PFSK-1 (cell line): ENCODE data around the gene GBF1.

Experiments used
- POLR2AphosphoS5 ChIP-seq: IDR thresholded peaks from 2 replicates; pipeline ENCODE4 v1.6.1; 2012; ENCODE audit warnings: low read depth, mild to moderate bottlenecking, control low read depth, low read length, moderate library complexity
- REST ChIP-seq, 2 experiments: IDR thresholded peaks; 2 replicates each; pipeline versions ENCODE4 v1.6.1 to v1.8.0; 2011 to 2012; ENCODE audit warnings: low read depth in 2 of 2, low read length in 2 of 2, control low read depth in 1 of 2, inconsistent platforms in 1 of 2, mild to moderate bottlenecking in 1 of 2, moderate library complexity in 1 of 2; ENCODE audit not compliant: insufficient read depth in 1 of 2

- TF ChIP-seq POLR2AphosphoS5, result no peak
- TF ChIP-seq REST (IDR thresholded peaks at IDR 0.05; ENCODE audit: insufficient read depth in 1 of 2, low read depth in 2 of 2, low read length in 2 of 2), result no peak
These were observed 136.7 kb downstream of the GBF1 start for GRCh38 chr10:102381983-102382382.
